Activated T-helper 1 cell treated with anti-CD3 and anti-CD28 coated beads, Interleukin-2, amount 50 U/mL, for 16 hours (primary cell): Measurements from ENCODE around the gene NEIL3.

Source experiments
- DNase-seq, 2 donors: peaks; one replicate each; pipeline ENCODE4 v3.0.0-alpha.2; 2020; ENCODE audit warnings: low read depth in 1 of 2, low spot score in 1 of 2

Gene NEIL3

DNA sequence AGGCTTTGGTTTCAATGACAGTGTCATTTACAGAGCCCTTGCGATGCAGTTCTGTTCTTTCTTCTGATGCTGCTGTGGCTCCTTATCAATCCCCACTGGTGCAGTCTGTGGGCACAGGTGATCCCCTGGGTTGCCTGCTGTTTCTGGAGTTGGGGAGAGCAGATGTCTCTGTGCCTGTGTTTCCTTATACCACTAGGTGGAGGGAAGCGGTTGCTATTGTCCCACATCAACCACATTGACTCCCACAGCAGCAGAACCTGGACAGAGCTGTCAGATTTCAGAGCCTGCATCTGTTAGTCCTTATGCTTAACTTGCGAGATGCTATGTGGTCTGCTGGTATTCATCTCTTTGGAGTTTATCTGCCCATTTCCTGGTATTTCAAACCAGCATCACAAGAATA lies 57.7 kb downstream of the NEIL3 start:
- no peak for DNase-seq

DNA sequence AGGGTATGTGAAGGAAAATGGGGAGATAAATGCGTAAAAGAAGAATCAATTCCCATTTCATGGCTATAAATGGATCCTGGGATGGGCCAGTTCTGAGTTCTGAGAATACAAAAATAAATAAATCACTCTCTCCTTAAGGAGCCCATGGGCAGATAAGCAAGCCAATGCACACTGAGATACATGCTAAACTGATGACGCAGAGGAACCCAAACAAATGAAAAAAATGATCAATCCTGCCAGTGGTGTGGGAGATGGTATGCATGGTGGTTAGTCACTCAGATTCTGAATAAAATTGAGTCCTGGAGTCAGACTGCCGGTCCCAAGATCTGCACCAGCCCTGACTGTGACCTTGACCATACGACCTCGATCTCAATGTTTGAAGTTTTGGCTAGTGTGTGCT lies 59.7 kb downstream of the NEIL3 start:
- DNase-seq = no peak

DNA sequence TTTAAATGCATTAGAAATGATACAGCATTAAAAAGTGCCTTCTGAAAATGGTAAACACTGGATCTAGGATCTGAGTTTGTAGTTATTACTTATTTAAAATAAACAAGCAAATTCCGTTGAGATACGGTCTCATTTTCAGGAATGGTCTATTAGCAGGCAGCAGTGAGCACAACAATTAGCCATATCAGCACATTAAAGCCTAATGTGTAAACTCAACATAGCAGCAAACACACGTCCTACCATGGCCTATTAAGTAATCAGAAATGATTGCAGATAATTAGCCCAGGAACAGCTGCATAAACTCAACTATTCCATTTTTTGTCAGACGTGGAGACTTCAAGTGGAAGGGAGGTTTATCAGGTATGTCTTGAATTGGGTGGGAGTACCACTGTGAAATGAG lies 61.8 kb downstream of the NEIL3 start:
- no peak for DNase-seq

DNA sequence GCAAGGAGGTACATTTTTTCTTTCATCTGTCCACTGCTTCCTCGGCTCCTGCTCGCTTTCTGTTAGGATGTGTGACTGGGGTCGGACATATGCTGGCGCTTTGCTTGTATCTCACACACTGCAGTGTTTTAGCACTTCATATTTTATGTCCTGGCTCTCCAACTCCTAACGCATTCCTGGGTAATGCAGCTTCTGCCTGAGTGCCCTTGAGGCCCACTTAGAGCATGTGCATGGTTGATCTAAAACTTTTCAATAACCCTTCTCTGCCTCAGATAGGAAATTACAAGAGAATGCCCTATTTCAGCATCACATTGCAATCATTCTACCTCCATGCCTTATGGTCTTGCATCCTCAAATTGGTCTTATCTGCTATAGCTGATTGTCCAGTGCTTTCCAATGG lies 65.3 kb downstream of the NEIL3 start:
- no peak for DNase-seq

DNA sequence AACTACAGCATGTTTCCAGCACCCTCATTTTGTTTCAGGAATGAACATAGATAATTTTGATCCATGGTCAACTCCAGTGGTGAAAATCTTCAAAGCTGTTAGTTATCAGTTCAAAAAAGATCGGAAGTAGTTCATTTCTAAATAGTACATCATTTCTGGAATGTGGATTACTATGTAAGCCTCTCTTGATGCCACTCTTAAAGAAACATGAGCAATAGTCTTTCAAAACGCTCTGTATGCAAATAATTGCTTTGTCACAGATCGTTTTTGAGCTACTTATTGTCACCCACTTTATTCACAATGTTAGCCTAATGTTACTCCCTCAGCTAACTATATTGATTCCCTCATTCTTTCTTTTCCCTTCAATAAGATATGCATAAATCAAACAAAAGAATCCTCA lies 65.7 kb downstream of the NEIL3 start:
- DNase-seq = no peak

DNA sequence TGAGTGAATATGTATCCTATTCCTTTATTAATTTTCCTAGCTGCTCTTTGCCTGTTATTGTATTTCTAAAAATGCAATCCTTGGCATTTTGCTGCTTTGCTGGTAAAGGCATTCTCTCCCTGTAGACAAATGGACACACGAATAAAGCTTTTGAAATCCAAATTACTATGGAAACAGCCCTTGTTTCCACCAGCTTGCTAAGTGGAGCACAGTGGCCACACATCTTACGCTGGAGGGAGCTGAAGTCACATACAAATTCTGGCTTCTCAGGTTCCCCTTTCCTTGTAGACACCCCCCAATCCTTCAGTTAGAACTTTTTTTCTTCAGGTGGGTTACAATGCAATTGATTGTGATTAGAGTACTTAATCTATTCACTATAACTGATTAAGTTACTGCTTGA lies 66.3 kb downstream of the NEIL3 start:
- no peak for DNase-seq

DNA sequence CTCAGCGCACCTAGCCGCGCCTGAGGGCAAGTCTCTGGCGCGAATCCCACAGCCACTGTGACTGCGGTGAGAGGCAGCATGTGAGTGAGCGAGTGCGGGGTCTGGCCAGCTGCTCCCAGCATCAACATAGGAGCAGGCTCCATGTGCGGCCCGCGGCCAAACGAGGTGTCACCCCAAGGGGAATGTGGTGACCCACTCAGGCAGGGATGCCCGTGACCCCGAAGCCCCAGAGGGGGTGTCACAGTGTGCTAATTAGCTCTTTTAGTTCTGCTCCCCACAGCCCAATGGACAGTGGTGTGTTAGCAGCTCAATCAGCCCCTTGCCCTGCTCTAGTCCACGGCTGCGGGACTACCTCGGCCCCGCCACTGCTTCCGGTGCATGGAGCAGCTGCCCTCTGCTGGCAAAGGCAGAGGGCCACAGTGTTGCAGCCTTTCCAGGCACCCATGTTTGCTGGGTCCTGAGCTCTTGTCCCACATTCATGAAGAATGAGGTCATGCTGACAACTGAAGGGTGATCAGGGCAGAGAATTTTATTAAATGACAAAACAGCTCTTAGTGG lies 71.1 kb downstream of the NEIL3 start:
- DNase-seq = no peak

DNA sequence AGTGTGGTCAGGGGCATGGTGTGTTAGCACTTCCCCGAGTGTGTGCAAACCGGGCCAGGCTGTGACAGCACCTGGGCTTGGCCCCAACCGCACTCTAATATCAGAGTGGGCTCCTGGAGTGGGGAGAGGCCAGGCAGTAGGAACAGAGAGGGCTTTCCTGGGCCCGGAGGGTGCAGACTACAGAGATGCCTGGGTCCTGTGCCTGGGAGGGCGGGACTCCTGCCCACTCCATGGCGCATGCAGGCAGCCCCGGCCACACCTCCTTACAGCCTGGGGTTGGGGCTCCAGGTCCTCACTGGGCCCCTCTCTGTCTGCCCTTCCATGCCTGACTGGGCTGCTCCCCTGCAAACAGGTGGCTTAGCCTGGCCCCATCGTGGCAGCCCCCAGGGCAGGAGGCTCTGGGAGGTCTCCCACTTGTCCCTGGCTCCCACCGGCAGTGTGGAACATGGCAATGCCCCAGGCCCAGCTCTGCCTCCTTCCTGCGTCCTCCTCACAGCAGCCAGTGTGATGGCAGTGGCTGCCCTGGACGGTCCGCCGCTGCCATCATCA lies 72.2 kb downstream of the NEIL3 start:
- DNase-seq = no peak

DNA sequence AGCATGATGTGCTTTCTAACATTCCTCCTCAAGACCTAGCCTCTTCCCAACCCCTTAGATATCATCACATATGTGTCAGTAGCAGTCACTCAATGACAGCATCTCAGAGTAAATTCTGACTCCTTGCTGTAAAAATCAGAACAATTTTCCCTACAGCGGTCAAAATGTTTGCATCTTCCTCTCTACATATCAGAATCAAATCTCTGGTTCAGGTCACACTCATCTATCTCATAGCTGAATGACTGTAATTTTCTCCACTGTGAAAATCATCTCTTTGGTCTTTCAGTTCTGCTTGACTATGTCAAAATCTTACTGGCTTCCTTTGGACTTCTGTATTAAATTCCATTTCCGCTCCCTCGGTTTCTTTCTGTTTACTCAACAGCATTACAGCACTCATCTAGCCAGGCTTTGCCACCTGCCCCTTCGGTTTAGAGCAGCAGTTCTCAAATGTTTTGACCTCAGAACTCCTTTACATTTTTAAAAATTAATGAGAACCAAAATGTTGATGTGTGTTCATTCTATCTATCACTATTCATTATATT lies 75.3 kb downstream of the NEIL3 start:
- no peak for DNase-seq

DNA sequence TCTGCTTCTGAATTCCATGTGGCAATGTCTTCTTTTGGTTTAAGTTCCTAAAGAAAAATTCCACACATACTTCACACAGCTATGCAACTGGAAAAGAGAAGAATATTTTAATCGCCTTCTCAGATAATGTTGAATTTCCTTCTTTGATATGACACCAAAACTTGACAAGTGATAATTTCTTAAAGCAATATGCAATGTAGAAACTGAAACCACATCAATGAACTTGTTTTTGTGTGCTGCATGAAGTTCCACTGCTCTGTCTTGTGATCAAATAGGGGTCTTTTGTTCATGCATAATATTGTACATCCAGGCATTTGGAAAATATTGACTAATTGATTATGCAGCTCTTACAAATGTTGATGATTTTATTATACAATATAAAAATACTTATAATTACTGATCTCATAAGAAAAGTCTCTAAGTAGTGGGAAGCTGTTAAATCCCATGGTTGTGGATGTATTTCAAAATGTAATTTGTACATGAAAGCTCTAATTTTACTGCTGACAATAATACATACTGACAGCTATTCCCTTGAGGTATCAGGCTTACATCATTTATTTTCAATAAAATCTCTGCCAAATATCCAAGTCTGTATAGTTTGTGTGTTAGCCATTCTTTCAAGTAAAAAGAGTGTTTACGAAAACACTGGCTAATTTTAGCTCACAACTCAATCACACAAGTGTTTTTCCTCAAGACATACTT lies 76.1 kb downstream of the NEIL3 start:
- DNase-seq = no peak

DNA sequence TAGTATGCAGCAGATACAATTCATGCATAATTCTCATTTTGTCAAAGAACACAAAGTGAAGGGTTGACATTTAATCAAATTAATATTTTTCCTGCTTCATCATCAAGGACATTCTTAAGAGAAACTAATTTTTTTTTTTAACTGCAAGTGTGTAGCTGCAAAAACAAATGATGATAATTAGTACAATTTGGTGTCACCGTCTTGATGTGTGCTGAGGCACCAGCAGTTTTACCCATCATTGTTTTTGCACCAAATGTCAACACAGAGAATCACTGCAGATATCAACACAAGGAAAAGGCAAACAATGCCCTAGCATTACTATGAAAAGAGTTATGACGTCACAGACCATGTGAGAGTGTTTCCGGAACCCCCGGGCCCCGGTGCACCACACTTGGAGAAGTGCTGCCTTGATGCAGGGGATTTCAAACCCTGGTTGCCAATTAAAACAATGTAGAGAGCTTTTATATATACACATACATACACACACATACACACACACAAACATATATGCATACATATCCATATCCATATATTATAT lies 76.7 kb downstream of the NEIL3 start:
- DNase-seq = no peak

DNA sequence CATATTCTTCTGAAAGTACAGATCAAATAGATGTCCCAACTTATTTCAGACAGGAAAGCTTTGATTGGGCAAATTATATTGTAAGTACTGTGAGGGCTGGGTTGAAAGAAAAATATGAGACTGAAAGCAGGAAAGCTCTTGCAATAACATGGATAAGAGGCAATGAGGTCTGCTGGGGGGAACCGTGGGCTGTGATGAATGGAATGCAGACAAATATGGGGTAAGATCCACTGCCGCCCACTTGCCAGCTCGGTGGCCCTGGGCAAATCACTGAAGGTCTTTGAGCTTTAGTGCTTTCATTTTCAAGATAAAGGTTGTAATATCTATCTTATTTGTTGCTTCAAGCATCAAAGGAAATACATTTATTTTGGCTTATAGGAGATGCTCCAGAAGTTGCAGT lies 81.6 kb downstream of the NEIL3 start:
- DNase-seq = no peak

DNA sequence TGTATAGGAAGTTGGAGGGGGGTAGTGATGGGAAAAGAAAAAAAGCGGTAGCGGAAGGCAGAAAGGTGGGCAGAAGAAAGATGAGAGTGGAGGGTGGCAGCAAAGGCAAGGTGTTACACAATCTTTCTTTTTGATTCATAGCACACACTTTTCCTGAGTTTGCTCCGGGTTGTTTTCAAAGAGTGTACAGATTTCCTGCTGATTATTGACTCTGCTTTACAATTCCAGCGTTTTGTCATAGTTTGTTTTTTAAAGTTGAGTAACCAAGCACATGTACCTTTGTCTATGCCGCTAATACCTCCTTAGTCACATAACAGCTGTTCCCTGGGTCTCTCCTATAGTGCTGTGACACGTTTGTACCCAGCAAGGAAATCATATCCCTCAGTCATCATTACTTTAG lies 82.3 kb downstream of the NEIL3 start:
- DNase-seq = no peak

DNA sequence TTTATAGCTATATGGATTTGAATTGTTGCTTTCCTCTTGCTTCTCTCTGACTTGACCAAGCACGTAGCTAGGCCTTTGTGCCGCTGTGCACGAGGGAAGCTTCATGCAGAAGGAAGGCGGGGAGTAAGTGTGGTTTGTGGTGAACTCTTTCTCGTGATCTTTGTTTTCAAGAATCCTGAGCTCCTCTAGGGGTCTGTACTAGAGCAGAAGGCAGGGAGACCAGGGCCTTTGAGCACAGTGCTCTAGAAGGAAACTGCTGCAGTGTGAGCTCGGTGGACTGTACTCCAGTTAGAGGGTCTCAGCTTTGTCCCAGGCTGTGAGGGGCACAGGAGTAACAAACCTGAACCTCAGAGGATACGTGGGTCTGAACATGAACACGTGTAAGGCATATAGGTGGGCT lies 83.6 kb downstream of the NEIL3 start:
- no peak for DNase-seq

DNA sequence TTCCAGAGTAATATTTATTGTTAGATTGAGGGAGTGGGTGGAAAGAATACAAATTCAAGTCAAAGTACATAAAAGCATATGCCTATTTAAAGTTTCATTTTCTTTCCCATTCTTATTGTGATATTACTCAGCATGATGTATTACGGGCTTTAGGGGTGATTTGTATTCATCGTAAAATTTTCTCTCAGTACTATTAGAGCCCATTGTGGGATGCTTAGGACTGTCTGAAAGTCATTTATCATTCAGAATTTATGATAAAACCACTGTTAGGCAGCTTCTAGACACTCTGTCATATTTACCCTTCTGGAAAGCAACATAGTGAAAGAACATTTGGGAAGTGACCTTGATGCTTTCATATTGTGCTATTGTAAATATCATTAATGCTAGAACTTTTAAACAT lies 86.7 kb downstream of the NEIL3 start:
- DNase-seq = no peak

DNA sequence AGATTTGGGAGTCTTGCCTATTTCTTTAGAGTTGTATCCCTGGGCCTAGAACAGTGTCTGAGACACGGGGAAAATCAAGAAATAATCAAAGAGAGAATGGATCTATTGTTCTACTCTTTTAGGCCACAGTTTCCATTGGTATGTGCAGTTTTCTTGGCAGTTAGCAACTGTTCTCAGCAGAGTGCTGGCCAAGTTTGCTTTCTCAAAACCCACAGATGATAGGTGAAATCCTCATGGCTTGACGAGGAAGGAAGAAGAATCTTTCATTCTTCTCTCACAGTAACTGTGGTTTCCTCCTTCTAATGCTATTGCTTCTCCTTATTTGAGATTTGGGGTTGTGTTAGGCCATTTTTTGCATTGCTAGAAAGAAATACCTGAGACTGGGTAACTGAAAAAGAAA lies 90.4 kb downstream of the NEIL3 start:
- DNase-seq = no peak

DNA sequence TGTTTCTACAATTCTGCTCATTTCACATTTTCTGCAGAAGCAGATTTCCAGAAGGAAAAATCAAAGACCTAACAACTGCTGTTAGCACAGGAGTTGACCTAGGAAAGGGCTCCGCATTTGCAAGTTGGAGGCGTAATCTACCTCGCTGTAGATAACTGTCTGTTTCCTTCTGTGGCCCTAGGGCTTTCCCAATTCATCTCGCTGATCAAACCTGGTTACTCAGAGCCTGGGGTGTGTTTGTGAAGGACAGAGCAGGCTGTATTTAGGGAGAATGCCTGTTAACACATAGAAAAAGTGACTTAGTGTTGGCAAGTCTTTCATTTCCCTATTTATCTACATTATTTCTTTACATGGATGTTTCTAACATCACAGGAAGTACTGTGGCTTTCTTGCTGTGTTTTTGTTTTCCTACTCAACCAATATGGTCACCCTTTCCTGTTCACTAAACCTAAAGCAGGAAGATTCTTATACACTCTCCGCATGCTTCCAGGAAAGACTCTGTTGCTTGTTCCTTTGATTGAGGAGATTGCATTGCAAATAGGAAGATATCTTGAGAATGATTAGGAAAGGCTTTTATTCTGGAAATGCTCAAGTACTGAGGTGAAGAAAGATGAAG lies 92.1 kb downstream of the NEIL3 start:
- DNase-seq = no peak

DNA sequence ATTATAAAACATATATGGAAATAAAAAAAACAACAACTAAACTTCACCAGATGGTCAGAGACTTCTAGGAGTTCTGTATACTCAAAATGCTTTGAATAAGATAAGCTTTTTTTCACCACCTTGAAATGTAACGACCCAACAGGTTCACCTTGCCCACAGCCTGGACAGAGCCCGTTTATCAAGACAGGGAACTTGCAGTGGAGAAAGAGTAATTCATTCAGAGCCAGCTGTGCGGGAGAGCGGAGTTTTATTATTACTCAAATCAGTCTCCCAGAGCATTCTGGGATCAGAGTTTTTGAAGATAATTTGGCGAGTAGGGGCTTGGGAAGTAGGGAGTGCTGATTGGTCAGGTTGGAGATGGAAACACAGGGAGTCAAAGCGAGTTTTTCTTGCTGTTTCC lies 94.1 kb downstream of the NEIL3 start:
- DNase-seq = no peak

DNA sequence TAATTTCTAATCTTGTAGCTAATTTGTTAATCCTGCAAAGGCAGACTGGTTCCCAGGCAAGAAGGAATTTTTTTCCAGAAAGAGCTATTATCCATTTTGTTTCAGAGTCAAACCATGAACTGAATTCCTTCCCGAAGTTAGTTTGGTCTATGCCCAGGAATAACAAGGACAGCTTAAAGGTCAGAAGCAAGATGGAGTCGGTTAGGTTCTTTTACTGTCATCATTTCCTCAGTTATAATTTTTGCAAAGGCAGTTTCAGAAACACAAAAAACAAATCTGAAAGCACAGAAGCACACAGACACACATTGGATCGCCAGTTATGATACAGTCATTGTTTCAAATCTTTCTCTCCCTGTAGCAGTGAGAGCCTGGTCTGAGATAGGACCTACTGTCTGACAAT lies 94.7 kb downstream of the NEIL3 start:
- DNase-seq = no peak

DNA sequence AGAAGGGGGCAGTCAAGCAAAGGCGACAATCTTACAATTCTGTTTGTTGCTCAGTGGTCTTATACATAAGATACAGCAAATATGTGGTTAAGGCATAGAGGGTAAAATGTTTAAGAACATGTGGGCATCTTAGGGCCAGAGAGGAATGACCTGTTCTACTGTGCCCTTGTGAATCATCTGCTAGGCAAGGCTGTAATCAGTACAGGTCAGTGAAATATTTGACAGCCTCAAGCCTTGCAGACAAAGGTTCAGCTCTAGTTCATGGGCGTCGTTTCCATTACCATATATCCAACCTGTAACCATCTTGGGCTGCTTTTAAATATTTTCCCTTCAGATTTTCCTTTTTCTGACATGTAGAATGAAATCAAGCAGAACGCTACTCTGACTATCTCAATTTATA lies 95.3 kb downstream of the NEIL3 start:
- no peak for DNase-seq

DNA sequence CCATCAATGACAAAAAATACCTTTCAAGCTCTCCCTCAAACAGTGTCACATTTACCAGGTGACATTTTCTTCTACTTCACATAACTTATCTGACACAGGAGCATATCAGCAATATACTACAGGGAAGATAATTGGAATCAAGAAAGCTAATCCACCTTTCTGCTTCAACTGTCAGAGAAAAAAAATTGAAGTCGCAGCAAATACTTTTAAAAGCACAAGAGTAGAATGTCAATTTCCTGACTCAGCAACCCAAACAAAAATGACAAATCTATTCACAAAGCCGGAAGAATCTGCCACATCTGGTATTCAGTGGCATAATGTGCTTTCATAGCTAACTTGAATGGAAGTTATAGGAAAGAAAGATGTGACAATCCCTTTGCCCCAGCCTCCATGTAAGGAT lies 95.8 kb downstream of the NEIL3 start:
- DNase-seq = no peak

DNA sequence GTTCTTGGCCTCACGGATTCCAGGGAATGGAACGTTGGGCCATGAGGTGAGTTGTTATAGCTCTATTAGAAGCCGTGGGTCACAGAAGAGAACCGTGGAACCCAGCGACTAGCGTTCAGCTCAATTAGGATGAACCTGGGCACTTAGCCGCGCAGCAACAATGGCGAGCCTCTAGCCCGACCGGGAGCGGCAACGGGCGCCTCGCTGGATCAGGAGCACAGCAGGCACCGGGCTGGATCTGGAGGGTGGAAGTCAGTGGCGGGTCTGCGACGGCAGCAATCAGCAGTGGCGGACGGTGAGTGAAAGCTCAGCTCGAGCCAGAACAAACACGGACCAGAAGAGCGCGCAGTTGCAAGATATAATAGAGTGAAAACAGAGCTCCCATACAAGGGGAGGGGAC lies 98.3 kb downstream of the NEIL3 start:
- DNase-seq = no peak
